Neural progenitor cell (in vitro differentiated cells): ENCODE results near the gene CRACDL. TPM values are rescaled to one million over a fixed set of nuclear protein-coding genes. Genes with fewer than 3 reads are reported as not detected.

Source experiments
- DNase-seq: peaks from one replicate; pipeline ENCODE4 v3.0.0-alpha.2; 2016; ENCODE audit warnings: low spot score
- H2AFZ ChIP-seq: fragments of 200-600 bp; sonication (generic); replicated peaks from 2 replicates; pipeline ENCODE4 v1.6.1; 2016; ENCODE audit warnings: antibody characterized with exemption
- H3F3A ChIP-seq: fragments of 200-600 bp; sonication (generic); 2 replicates; pipeline ENCODE4 v1.6.1; 2016; ENCODE audit warnings: antibody characterized with exemption, low read depth
- H3K27ac ChIP-seq: fragments of 200-600 bp; sonication (generic); 2 replicates; pipeline ENCODE4 v1.5.1; 2016; ENCODE audit warnings: mild to moderate bottlenecking
- H3K27me3 ChIP-seq: fragments of 200-600 bp; sonication (generic); 2 replicates; pipeline ENCODE4 v1.6.1; 2016; ENCODE audit warnings: mild to moderate bottlenecking, moderate library complexity
- H3K36me3 ChIP-seq: fragments of 200-600 bp; sonication (generic); 2 replicates; pipeline ENCODE4 v1.5.1; 2016
- H3K4me1 ChIP-seq: fragments of 200-600 bp; sonication (generic); 2 replicates; pipeline ENCODE4 v1.6.1; 2016; ENCODE audit warnings: mixed run types
- H3K4me2 ChIP-seq: fragments of 200-600 bp; sonication (generic); 2 replicates; pipeline ENCODE4 v1.6.1; 2016
- H3K4me3 ChIP-seq: fragments of 200-600 bp; sonication (generic); 2 replicates; pipeline ENCODE4 v1.5.1; 2016
- H3K79me2 ChIP-seq: fragments of 200-600 bp; sonication (generic); 2 replicates; pipeline ENCODE4 v1.6.1; 2016; ENCODE audit warnings: low read depth
- H3K9ac ChIP-seq: fragments of 200-600 bp; sonication (generic); 2 replicates; pipeline ENCODE4 v1.6.1; 2016
- H3K9me3 ChIP-seq: fragments of 200-600 bp; sonication (generic); 2 replicates; pipeline ENCODE4 v1.5.1; 2016; ENCODE audit warnings: low read depth
- H4K20me1 ChIP-seq: fragments of 200-600 bp; sonication (generic); 2 replicates; pipeline ENCODE4 v1.6.1; 2016; ENCODE audit warnings: low read depth
- H3K27ac Mint-ChIP-seq: 3 replicates; pipeline ENCODE4 v1.8.0; 2021; ENCODE audit warnings: mixed read lengths
- H3K27me3 Mint-ChIP-seq: 2 replicates; pipeline ENCODE4 v1.8.0; 2022; ENCODE audit warnings: low read depth, mild to moderate bottlenecking, inconsistent platforms, moderate library complexity, mixed read lengths; ENCODE audit not compliant: insufficient read depth
- H3K36me3 Mint-ChIP-seq: 3 replicates; pipeline ENCODE4 v1.8.0; 2021; ENCODE audit warnings: mixed read lengths
- H3K4me1 Mint-ChIP-seq: 3 replicates; pipeline ENCODE4 v1.8.0; 2021; ENCODE audit warnings: mixed read lengths
- H3K4me3 Mint-ChIP-seq: 3 replicates; pipeline ENCODE4 v1.8.0; 2021; ENCODE audit warnings: mild to moderate bottlenecking, moderate library complexity, mixed read lengths
- H3K9me3 Mint-ChIP-seq: 3 replicates; pipeline ENCODE4 v1.8.0; 2020; ENCODE audit warnings: mixed read lengths
- CTCF ChIP-seq: fragments of 200-600 bp; sonication (generic); IDR thresholded peaks from 2 replicates; pipeline ENCODE4 v1.5.1; 2017; ENCODE audit warnings: antibody characterized with exemption, mild to moderate bottlenecking
- EZH2 ChIP-seq: fragments of 200-600 bp; sonication (generic); IDR thresholded peaks from 2 replicates; pipeline ENCODE4 v1.6.1; 2017; ENCODE audit warnings: antibody characterized with exemption, mild to moderate bottlenecking, moderate library complexity
- EZH2phosphoT487 ChIP-seq: fragments of 200-600 bp; sonication (generic); IDR thresholded peaks from 2 replicates; pipeline ENCODE4 v1.6.1; 2017; ENCODE audit warnings: antibody characterized with exemption
- total RNA-seq: library from RNA; depleted of rRNA; stranded (reverse); fragments of >200 nt; gene quantifications from 2 replicates; pipeline ENCODE4 v1.2.3, GENCODE V29; 2015; ENCODE audit warnings: low replicate concordance

Gene CRACDL
- total RNA-seq, 1 donor from 2014 or later: 0.07 TPM

- Mint-ChIP-seq H3K27ac (no peak overlapping the region), H3K36me3 (no peaks in the 10 kb centered on the region), H3K4me3 (no peak overlapping the region), H3K27me3 (peaks cover 6% of the 10 kb centered on the region), H3K9me3 (no peaks in the 10 kb centered on the region), H3K4me1 (peaks cover 28% of the 10 kb centered on the region)
- H2AFZ ChIP-seq: no peak overlapping the region
- no peak overlapping the region for H3K27ac ChIP-seq
- no peak for TF ChIP-seq EZH2phosphoT487
- TF ChIP-seq CTCF: no peak
- TF ChIP-seq EZH2: no peak
- H3K4me1 ChIP-seq: peaks cover 17% of the 10 kb centered on the region
- H4K20me1 ChIP-seq: no peaks in the 10 kb centered on the region
- peaks cover 6% of the 10 kb centered on the region for H3F3A ChIP-seq
- H3K27me3 ChIP-seq: no peaks in the 10 kb centered on the region
- no peaks in the 10 kb centered on the region for H3K9me3 ChIP-seq
- H3K79me2 ChIP-seq: no peaks in the 10 kb centered on the region
- H3K4me2 ChIP-seq: no peak overlapping the region
- no peak overlapping the region for H3K4me3 ChIP-seq
- no peak for DNase-seq
- no peak overlapping the region for H3K9ac ChIP-seq
- H3K36me3 ChIP-seq: no peaks in the 10 kb centered on the region
These were observed 24.5 kb downstream of the CRACDL start for GRCh38 chr2:98911376-98912154.

- Mint-ChIP-seq H3K27ac (no peak overlapping the region), H3K27me3 (peaks cover 6% of the 10 kb centered on the region), H3K9me3 (no peaks in the 10 kb centered on the region), H3K36me3 (no peaks in the 10 kb centered on the region), H3K4me3 (no peak overlapping the region), H3K4me1 (peaks cover 28% of the 10 kb centered on the region)
- Histone ChIP-seq H3K4me2 (no peak overlapping the region), H3K27me3 (no peaks in the 10 kb centered on the region), H4K20me1 (no peaks in the 10 kb centered on the region), H3K9ac (no peak overlapping the region), H3K4me3 (no peak overlapping the region), H3K4me1 (peaks cover 17% of the 10 kb centered on the region), H3K27ac (no peak overlapping the region), H3K36me3 (no peaks in the 10 kb centered on the region), H3K79me2 (no peaks in the 10 kb centered on the region), H3K9me3 (no peaks in the 10 kb centered on the region), H3F3A (peaks cover 6% of the 10 kb centered on the region), H2AFZ (no peak overlapping the region)
- DNase-seq: no peak
- no peak for TF ChIP-seq CTCF
- TF ChIP-seq EZH2phosphoT487: no peak
These were observed 25.0 kb downstream of the CRACDL start for GRCh38 chr2:98911126-98911375.

DNA sequence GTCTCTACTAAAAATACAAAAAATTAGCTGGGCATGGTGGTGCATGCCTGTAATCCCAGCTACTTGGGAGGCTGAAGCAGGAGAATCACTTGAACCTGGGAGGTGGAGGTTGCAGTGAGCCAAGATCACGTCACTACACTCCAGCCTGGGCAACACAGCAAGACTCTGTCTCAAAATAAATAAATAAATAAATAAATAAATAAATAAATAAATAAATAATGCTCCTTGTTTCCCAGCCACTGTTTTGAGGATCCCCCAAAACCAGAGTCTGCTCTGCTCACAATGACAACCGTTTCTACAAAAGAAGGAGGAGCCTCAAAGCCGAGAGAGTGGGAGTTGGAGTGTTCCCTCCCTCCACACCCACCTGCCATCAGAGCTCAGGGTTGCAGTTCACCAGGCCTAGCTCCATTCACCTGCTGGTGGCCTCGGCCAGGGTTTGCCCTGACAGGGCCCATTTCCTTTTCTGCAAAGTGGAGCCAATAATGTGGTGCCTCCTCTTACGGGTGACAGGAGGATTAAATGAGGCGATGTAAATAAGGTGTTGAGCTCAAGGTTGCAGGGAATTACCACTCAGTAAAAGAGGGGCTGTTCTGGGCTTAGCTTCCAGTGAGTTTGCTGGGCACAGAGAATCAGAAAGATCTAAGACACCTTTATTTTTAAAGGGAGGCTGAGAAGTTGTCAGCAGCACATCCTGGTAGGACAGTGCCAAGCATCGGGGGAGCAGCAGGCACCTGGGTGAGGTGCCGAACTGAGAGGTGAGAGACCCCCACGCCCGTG is 25.5 kb downstream of the CRACDL start:
- Histone ChIP-seq H3K4me3 (no peak overlapping the region), H3K36me3 (no peaks in the 10 kb centered on the region), H3K27ac (no peak overlapping the region), H3F3A (peaks cover 6% of the 10 kb centered on the region), H4K20me1 (no peaks in the 10 kb centered on the region), H3K4me1 (peaks cover 17% of the 10 kb centered on the region), H3K9ac (no peak overlapping the region), H3K27me3 (no peaks in the 10 kb centered on the region), H2AFZ (no peak overlapping the region), H3K4me2 (no peak overlapping the region), H3K9me3 (no peaks in the 10 kb centered on the region), H3K79me2 (no peaks in the 10 kb centered on the region)
- Mint-ChIP-seq H3K36me3 (no peaks in the 10 kb centered on the region), H3K4me1 (peaks cover 28% of the 10 kb centered on the region), H3K4me3 (no peak overlapping the region), H3K27me3 (peaks cover 6% of the 10 kb centered on the region), H3K27ac (no peak overlapping the region), H3K9me3 (no peaks in the 10 kb centered on the region)
- TF ChIP-seq EZH2 (no peak), EZH2phosphoT487 (no peak), CTCF (no peak)
- no peak for DNase-seq
